Transverse colon (tissue), 4 donors: ENCODE measurements around the gene CDX4. TPM values are rescaled to one million over a fixed set of nuclear protein-coding genes. Genes with fewer than 3 reads are reported as not detected.

Experiments used
- DNase-seq: peaks from one replicate; pipeline ENCODE4 v3.0.0-alpha.2; 2019
- H3K27ac ChIP-seq, 4 donors: fragments of 200-600 bp; sonication (generic); 2 replicates each; pipeline ENCODE4 v1.5.1; 2016 to 2018; ENCODE audit warnings: inconsistent platforms in 4 of 4
- H3K27me3 ChIP-seq: fragments of 200-600 bp; sonication (generic); 2 replicates; pipeline ENCODE4 v1.5.1; 2017; ENCODE audit warnings: inconsistent platforms
- H3K36me3 ChIP-seq, 4 donors: fragments of 200-600 bp; sonication (generic); 2 replicates each; pipeline ENCODE4 v1.5.1; 2017 to 2019; ENCODE audit warnings: inconsistent platforms in 4 of 4
- H3K4me1 ChIP-seq, 4 donors: fragments of 200-600 bp; sonication (generic); 2 replicates each; pipeline ENCODE4 v1.5.1; 2017 to 2020; ENCODE audit warnings: inconsistent platforms in 4 of 4
- H3K4me3 ChIP-seq, 4 donors: fragments of 200-600 bp; sonication (generic); 1 replicate in 1 of 4; 2 replicates in 3 of 4; pipeline versions ENCODE4 v1.5.1 to v1.6.1; 2017 to 2019; ENCODE audit warnings: inconsistent platforms in 4 of 4
- H3K9me3 ChIP-seq, 2 donors: fragments of 200-600 bp; sonication (generic); 2 replicates each; pipeline ENCODE4 v1.5.1; 2017 to 2019; ENCODE audit warnings: inconsistent platforms in 2 of 2
- EP300 ChIP-seq: sonication (generic); formaldehyde crosslinking; IDR thresholded peaks from one replicate; pipeline ENCODE4 v1.6.1; 2017; ENCODE audit warnings: antibody characterized with exemption, low read depth
- POLR2A ChIP-seq: fragments of 450-650 bp; IDR thresholded peaks from one replicate; pipeline ENCODE4 v1.6.1; 2016; ENCODE audit warnings: antibody characterized with exemption, mild to moderate bottlenecking, moderate library complexity
- POLR2AphosphoS5 ChIP-seq, 3 donors: sonication (generic); formaldehyde crosslinking; IDR thresholded peaks; one replicate each; pipeline ENCODE4 v1.6.1; 2016; ENCODE audit warnings: antibody characterized with exemption in 3 of 3
- WGBS, 2 donors: methylation state at CpG; one replicate each; pipeline ENCODE4 v1.1.5; 2018; ENCODE audit warnings: low coverage in 1 of 2; 5-methylcytosine and 5-hydroxymethylcytosine counted together
- in situ Hi-C, 4 donors: fragments of 200-750 bp; cut with MboI; loops; one replicate each; pipeline versions ENCODE4 v1.15.0 to v1.15.1; 2017; ENCODE audit warnings: low sequenced_read_pairs in 3 of 4, low pct_ligation_motif_present in 1 of 4, low pct_unique_long_range_greater_than_20kb in 1 of 4
- intact Hi-C: fragments of 100-400 bp; cut with DNase I; formaldehyde crosslinking; loops from one replicate; pipeline ENCODE4 v1.15.1; 2023; ENCODE audit warnings: low total_unique reads
- total RNA-seq, 4 donors: library from RNA; depleted of rRNA; stranded (reverse); fragments of >200 nt; gene quantifications; one replicate each; pipeline ENCODE4 v1.1.0, GENCODE V29; 2016
- TF ChIP-seq, protein P1 (sequence below), 5 experiments: fragments of 200-600 bp in 3 of 5; fragments of 450-650 bp in 2 of 5; sonication (generic) in 3 of 5; IDR thresholded peaks; 1 replicate in 2 of 5; 2 replicates in 3 of 5; pipeline ENCODE4 v1.5.1; 2016 to 2017; ENCODE audit warnings: antibody characterized with exemption in 5 of 5, inconsistent platforms in 3 of 5, mild to moderate bottlenecking in 2 of 5, moderate library complexity in 1 of 5

CDX4 gene
- total RNA-seq, 4 donors from 2014 or later: not detected

DNA sequence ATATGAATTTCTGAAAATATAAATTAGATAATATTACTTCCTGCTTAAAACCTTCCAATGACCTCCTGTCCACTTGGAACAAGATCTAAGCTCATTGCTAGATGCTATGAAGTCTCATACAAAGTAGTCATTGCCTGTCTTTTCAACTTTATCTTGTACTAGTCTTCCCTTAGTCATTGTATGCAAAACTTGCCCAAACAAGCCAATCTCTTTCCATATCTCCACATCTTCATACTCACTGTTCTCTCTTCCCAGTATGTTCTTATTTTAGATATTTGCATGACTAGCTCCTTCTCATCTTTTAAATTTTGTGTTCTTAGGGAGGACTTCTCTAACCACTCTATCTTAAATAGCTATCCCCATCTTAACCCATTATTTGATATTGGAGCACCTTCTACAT is 33.9 kb upstream of the CDX4 start:
- Histone ChIP-seq H3K36me3 (no peaks in the 10 kb centered on the region), H3K9me3 (no peaks in the 10 kb centered on the region), H3K27me3 (no peaks in the 10 kb centered on the region), H3K27ac (no peak overlapping the region), H3K4me3 (no peak overlapping the region), H3K4me1 (no peaks in the 10 kb centered on the region)
- TF ChIP-seq, protein P1, sequence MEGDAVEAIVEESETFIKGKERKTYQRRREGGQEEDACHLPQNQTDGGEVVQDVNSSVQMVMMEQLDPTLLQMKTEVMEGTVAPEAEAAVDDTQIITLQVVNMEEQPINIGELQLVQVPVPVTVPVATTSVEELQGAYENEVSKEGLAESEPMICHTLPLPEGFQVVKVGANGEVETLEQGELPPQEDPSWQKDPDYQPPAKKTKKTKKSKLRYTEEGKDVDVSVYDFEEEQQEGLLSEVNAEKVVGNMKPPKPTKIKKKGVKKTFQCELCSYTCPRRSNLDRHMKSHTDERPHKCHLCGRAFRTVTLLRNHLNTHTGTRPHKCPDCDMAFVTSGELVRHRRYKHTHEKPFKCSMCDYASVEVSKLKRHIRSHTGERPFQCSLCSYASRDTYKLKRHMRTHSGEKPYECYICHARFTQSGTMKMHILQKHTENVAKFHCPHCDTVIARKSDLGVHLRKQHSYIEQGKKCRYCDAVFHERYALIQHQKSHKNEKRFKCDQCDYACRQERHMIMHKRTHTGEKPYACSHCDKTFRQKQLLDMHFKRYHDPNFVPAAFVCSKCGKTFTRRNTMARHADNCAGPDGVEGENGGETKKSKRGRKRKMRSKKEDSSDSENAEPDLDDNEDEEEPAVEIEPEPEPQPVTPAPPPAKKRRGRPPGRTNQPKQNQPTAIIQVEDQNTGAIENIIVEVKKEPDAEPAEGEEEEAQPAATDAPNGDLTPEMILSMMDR (IDR thresholded peaks at IDR 0.05): no peak
- TF ChIP-seq EP300: no peak
- TF ChIP-seq POLR2A: no peak
- no peak for TF ChIP-seq POLR2AphosphoS5 (IDR thresholded peaks at IDR 0.05)
- in situ Hi-C loops: loop anchor here in 1 of 4 donors (25.0 kb wide), 1 partner anchor 126 kb away; no protein-coding TSS in a partner anchor
- intact Hi-C loops: no loop called here
- DNase-seq: no peak

GRCh38 chrX:73447311-73447794 is 500 bp downstream of the CDX4 start:
- intact Hi-C loops: no loop called here
- H3K27me3 ChIP-seq: no peaks in the 10 kb centered on the region
- in situ Hi-C loops: no loop called here
- H3K9me3 ChIP-seq: no peaks in the 10 kb centered on the region
- TF ChIP-seq POLR2AphosphoS5 (IDR thresholded peaks at IDR 0.05) (no peak), EP300 (no peak), POLR2A (no peak)
- TF ChIP-seq, protein P1 (IDR thresholded peaks at IDR 0.05): no peak
- no peak overlapping the region for H3K4me3 ChIP-seq
- H3K36me3 ChIP-seq: no peaks in the 10 kb centered on the region
- WGBS, 2 donors: 78% methylated on average over 27 of the region's 34 CpGs; no CpG with 5 or more reads in 1 of the 2 donors
- no peaks in the 10 kb centered on the region for H3K4me1 ChIP-seq
- H3K27ac ChIP-seq: no peak overlapping the region
- no peak for DNase-seq

GRCh38 chrX:73448379-73448778 is 1.5 kb downstream of the CDX4 start:
- no peaks in the 10 kb centered on the region for H3K9me3 ChIP-seq
- intact Hi-C loops (no loop called here), in situ Hi-C loops (no loop called here)
- H3K4me3 ChIP-seq: no peak overlapping the region
- TF ChIP-seq POLR2A: no peak
- no peak for TF ChIP-seq EP300
- no peak overlapping the region for H3K27ac ChIP-seq
- H3K4me1 ChIP-seq: no peaks in the 10 kb centered on the region
- no peak for DNase-seq
- no peaks in the 10 kb centered on the region for H3K27me3 ChIP-seq
- H3K36me3 ChIP-seq: no peaks in the 10 kb centered on the region
- WGBS, 2 donors: 0 to 53% methylated on average over 1 to 20 of the region's 20 CpGs

- no peaks in the 10 kb centered on the region for H3K4me1 ChIP-seq
- H3K27ac ChIP-seq: no peak overlapping the region
- H3K9me3 ChIP-seq: no peaks in the 10 kb centered on the region
- intact Hi-C loops: no loop called here
- H3K36me3 ChIP-seq: no peaks in the 10 kb centered on the region
- TF ChIP-seq POLR2AphosphoS5 (IDR thresholded peaks at IDR 0.05) (no peak), EP300 (no peak), POLR2A (no peak)
- TF ChIP-seq, protein P1 (IDR thresholded peaks at IDR 0.05): no peak
- DNase-seq: no peak
- in situ Hi-C loops: no loop called here
- H3K4me3 ChIP-seq: no peak overlapping the region
- no peaks in the 10 kb centered on the region for H3K27me3 ChIP-seq
- 0% methylated on average over 1 of the region's 1 CpG; no CpG with 5 or more reads in 1 of the 2 donors for WGBS, 2 donors
These were observed 8.3 kb downstream of the CDX4 start for GRCh38 chrX:73455171-73455570.

DNA sequence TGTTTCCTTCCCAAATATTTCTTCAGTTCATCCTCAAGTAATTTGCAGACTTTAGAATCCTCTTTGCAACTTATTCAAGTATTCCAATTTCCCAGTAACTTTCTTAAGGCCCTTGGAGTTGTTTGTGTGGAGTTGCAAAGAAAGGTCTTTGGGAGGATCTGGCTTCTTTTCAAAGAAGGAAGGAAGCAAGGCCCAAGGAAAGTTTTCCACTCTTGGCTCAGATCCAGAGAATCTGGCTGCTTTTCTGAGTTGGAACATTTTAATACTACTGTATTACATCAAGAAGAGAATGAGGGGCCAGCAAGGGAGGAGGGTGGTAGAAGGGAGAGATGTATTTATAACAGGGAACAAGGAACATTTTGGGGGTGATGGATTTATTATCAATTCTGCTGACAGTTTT is 10.5 kb downstream of the CDX4 start:
- Histone ChIP-seq H3K4me3 (no peak overlapping the region), H3K4me1 (no peaks in the 10 kb centered on the region), H3K36me3 (no peaks in the 10 kb centered on the region), H3K27ac (no peak overlapping the region), H3K9me3 (no peaks in the 10 kb centered on the region), H3K27me3 (no peaks in the 10 kb centered on the region)
- intact Hi-C loops (no loop called here), in situ Hi-C loops (no loop called here)
- DNase-seq: no peak
- TF ChIP-seq, protein P1 (IDR thresholded peaks at IDR 0.05): no peak
- TF ChIP-seq POLR2AphosphoS5 (IDR thresholded peaks at IDR 0.05) (no peak), EP300 (no peak), POLR2A (no peak)
